Subcutaneous abdominal adipose tissue (tissue), 5 donors: ENCODE results near the gene DQX1.

Source experiments
- H3K27ac ChIP-seq: one replicate; pipeline ENCODE4 v1.7.0; 2013; ENCODE audit warnings: low read depth, mild to moderate bottlenecking, inconsistent platforms, low read length, moderate library complexity
- H3K27me3 ChIP-seq, 5 donors: one replicate each; pipeline ENCODE4 v1.7.0; 2013; ENCODE audit warnings: low read length in 5 of 5, inconsistent platforms in 1 of 5; ENCODE audit not compliant: control insufficient read depth in 5 of 5, insufficient read depth in 4 of 5
- H3K36me3 ChIP-seq, 5 donors: one replicate each; pipeline ENCODE4 v1.7.0; 2013; ENCODE audit warnings: low read length in 5 of 5; ENCODE audit not compliant: control insufficient read depth in 5 of 5, insufficient read depth in 5 of 5
- H3K4me1 ChIP-seq, 5 donors: one replicate each; pipeline ENCODE4 v1.7.0; 2013; ENCODE audit warnings: low read length in 5 of 5, mild to moderate bottlenecking in 3 of 5, moderate library complexity in 1 of 5; ENCODE audit not compliant: control insufficient read depth in 5 of 5, insufficient read depth in 5 of 5
- H3K4me3 ChIP-seq, 5 donors: one replicate each; pipeline ENCODE4 v1.7.0; 2013; ENCODE audit warnings: low read length in 5 of 5, low read depth in 1 of 5
- H3K9ac ChIP-seq, 5 donors: one replicate each; pipeline ENCODE4 v1.7.0; 2013; ENCODE audit warnings: low read length in 5 of 5, mild to moderate bottlenecking in 4 of 5, moderate library complexity in 3 of 5
- H3K9me3 ChIP-seq, 5 donors: one replicate each; pipeline ENCODE4 v1.7.0; 2013; ENCODE audit warnings: low read length in 5 of 5; ENCODE audit not compliant: control insufficient read depth in 5 of 5
- donor health status: healthy.
- donor health status: healthy.
- donor health status: healthy.
- donor health status: healthy.
- donor health status: healthy.

DQX1 gene

GRCh38 chr2:74555610-74556103 lies 29.6 kb upstream of the DQX1 start:
- Histone ChIP-seq H3K27me3 (no peaks in the 10 kb centered on the region), H3K9me3 (no peaks in the 10 kb centered on the region), H3K9ac (peak overlapping the region in 4 of 5 donors; percentile 66 to 79 (median 73)), H3K4me3 (peak overlapping the region; percentile 74 to 89 (median 87)), H3K36me3 (peaks cover 0 to 13% (median 9%) of the 10 kb centered on the region in 5 donors), H3K4me1 (peaks cover 0 to 58% (median 46%) of the 10 kb centered on the region in 5 donors), H3K27ac (peak overlapping the region; percentile 84)

- H3K4me1 ChIP-seq: peaks cover 0 to 55% (median 47%) of the 10 kb centered on the region in 5 donors
- peak overlapping the region in 4 of 5 donors; percentile 66 to 79 (median 73) for H3K9ac ChIP-seq
- peaks cover 0 to 13% (median 9%) of the 10 kb centered on the region in 5 donors for H3K36me3 ChIP-seq
- H3K9me3 ChIP-seq: no peaks in the 10 kb centered on the region
- peak overlapping the region; percentile 79 to 89 (median 87) for H3K4me3 ChIP-seq
- peak overlapping the region; percentile 84 for H3K27ac ChIP-seq
- no peaks in the 10 kb centered on the region for H3K27me3 ChIP-seq
Observed at GRCh38 chr2:74554820-74555531, 28.9 kb upstream of the DQX1 start.

- Histone ChIP-seq H3K27ac (peak within 1 kb of the TSS; percentile 84), H3K36me3 (peaks cover 0 to 13% (median 9%) of the 10 kb centered on the region in 5 donors), H3K4me1 (peaks cover 2 to 61% (median 53%) of the 10 kb centered on the region in 5 donors), H3K9ac (peak within 1 kb of the TSS in 4 of 5 donors; percentile 66 to 79 (median 73)), H3K9me3 (no peaks in the 10 kb centered on the region), H3K27me3 (no peaks in the 10 kb centered on the region), H3K4me3 (peak within 1 kb of the TSS; percentile 79 to 89 (median 87))
Observed at GRCh38 chr2:74553892-74554819, 28.1 kb upstream of the DQX1 start, which contains the start of the genes DOK1 and LOXL3. TSS of gene DOK1 (plus strand) at chr2:74554720. CDS start at chr2:74554755, 35 bp downstream. TSS of gene LOXL3 (minus strand) at chr2:74553942. CDS start at chr2:74552634, 1,308 bp downstream.

GRCh38 chr2:74552914-74553811 lies 27.1 kb upstream of the DQX1 start:
- H3K4me3 ChIP-seq: peak overlapping the region in 4 of 5 donors; percentile 56 to 89 (median 88)
- peak overlapping the region in 1 of 5 donors; percentile 2 for H3K9ac ChIP-seq

GRCh38 chr2:74551942-74552913 lies 26.2 kb upstream of the DQX1 start:
- Histone ChIP-seq H3K27me3 (no peaks in the 10 kb centered on the region), H3K4me3 (no peak overlapping the region), H3K27ac (peak overlapping the region; percentile 84), H3K4me1 (peaks cover 4 to 63% (median 52%) of the 10 kb centered on the region in 5 donors), H3K36me3 (peaks cover 0 to 12% (median 9%) of the 10 kb centered on the region in 5 donors), H3K9ac (peak overlapping the region in 1 of 5 donors; percentile 45), H3K9me3 (no peaks in the 10 kb centered on the region)

More at GRCh38 chr2:74552914-74553811, 27.1 kb upstream of the DQX1 start:
- H3K9me3 ChIP-seq: no peaks in the 10 kb centered on the region
- H3K27me3 ChIP-seq: no peaks in the 10 kb centered on the region
- H3K4me1 ChIP-seq: peaks cover 4 to 62% (median 52%) of the 10 kb centered on the region in 5 donors
- H3K27ac ChIP-seq: peak overlapping the region; percentile 84
- H3K36me3 ChIP-seq: peaks cover 0 to 12% (median 9%) of the 10 kb centered on the region in 5 donors

GRCh38 chr2:74551530-74551929 lies 25.5 kb upstream of the DQX1 start:
- Histone ChIP-seq H3K27me3 (no peaks in the 10 kb centered on the region), H3K36me3 (peaks cover 0 to 7% (median 3%) of the 10 kb centered on the region in 5 donors), H3K9ac (no peak overlapping the region), H3K4me3 (no peak overlapping the region), H3K27ac (no peak overlapping the region), H3K4me1 (peaks cover 4 to 56% (median 50%) of the 10 kb centered on the region in 5 donors), H3K9me3 (no peaks in the 10 kb centered on the region)

- peaks cover 4 to 43% (median 37%) of the 10 kb centered on the region in 5 donors for H3K4me1 ChIP-seq
Observed at GRCh38 chr2:74550231-74550630, 24.2 kb upstream of the DQX1 start.

More at GRCh38 chr2:74550231-74550630, 24.2 kb upstream of the DQX1 start:
- H3K4me3 ChIP-seq: no peak overlapping the region
- H3K9ac ChIP-seq: no peak overlapping the region
- H3K36me3 ChIP-seq: no peaks in the 10 kb centered on the region
- no peaks in the 10 kb centered on the region for H3K9me3 ChIP-seq
- no peak overlapping the region for H3K27ac ChIP-seq
- H3K27me3 ChIP-seq: no peaks in the 10 kb centered on the region
